IPS DF 4.7 (cell line): ENCODE results near the gene ADCY7.

ENCODE experiments used
- DNase-seq: peaks from one replicate; pipeline ENCODE4 v3.0.0-alpha.2; 2013; ENCODE audit warnings: low spot score; ENCODE audit errors: extremely low read depth

ADCY7 gene

DNA sequence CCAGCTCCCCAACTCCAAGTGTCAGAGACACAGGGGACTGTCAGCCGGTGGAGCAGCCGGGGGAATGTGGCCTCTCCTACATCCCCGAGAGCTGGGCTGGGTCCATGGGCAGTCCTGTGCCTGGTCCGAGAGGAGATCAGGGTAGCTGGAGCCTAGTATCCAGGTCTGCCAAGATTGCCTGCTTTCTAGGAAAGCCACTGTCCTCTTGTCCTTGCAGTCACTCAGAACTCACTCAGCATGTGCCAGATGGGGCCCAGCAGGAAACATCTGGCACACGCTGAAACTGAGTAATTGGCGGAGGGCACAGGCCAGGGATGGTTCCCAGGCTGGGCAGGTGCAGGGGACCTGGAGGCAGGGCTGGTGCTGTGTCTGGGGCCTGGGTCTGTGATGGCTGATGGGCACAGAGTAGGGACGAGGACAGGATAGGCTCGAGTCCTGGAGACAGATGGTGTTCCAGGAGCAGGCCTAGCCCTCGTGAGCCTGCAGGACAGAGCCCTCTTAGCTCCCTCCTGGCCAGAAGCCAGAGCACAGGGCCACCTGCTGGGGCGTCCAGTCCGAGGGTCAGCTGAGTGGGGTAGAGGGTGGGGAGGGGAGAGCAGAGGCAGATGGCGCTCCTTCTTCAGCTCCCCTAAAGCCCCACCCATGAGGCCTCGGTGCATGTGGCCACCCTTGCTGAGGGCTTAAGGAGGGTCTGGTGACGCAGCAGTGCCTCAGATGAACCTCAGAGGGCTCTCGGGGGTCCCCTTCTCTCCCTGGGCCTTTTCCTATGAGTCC, 31.1 kb downstream of the ADCY7 start:
- no peak for DNase-seq

DNA sequence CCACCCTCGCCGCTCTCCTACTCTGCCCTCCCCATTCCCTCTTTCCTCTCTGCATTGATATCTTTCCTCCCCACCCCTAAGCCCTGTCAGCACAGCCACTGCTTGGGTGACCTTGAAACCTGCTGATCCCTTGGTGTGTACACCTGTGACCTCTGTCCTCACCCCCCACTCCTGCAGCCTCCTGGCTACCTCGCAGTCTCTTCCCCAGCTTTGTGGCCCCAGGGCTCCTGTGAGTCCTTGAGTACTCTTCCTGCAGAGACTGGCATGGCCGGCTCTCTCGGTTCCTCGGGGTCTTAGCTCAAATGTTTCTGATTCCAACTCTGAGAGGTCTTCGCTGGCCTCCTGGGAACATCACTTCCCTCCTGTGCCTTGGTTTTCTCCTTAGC, 31.7 kb downstream of the ADCY7 start:
- no peak for DNase-seq

DNA sequence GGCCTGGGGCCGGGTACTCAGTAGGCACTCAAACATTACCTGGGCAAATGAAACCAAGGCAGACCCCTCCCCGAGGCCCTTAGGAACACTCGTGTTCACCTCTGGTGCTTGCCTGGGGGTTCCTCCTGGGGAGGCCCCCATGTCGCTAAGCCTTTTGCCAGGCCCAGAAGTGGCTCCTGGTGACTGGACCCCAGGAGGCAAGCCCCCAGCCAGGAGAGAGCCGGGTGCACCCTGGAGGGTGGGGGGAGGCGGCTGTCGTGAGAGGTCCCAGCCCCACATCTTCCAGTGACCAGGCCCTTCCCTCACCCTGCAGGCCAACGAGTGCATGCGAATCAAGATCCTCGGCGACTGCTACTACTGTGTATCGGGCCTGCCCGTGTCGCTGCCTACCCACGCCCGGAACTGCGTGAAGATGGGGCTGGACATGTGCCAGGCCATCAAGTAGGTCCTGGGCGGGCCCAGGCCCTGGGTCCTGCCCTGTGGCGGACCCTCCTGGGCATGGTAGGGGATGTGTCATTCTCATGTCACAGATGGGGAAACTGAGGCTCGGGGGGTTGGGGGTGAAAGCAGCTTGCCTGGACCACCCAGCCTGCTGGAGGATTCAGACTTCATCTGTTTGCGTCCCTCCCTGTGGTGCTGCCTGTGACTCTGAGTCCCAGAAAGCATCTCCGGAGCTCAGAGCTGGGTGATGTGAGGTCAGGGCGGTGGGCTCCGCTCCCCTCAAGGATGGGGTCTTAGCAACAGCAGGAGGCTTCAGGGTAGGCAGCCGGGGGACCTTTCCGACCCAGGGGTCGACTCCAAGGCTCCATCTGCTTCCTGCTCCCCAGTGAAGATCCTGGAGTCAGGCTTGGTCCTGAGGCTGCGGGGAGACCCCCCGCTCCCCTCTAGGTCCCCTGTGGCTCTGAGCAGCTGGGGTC, 32.5 kb downstream of the ADCY7 start:
- DNase-seq = no peak

DNA sequence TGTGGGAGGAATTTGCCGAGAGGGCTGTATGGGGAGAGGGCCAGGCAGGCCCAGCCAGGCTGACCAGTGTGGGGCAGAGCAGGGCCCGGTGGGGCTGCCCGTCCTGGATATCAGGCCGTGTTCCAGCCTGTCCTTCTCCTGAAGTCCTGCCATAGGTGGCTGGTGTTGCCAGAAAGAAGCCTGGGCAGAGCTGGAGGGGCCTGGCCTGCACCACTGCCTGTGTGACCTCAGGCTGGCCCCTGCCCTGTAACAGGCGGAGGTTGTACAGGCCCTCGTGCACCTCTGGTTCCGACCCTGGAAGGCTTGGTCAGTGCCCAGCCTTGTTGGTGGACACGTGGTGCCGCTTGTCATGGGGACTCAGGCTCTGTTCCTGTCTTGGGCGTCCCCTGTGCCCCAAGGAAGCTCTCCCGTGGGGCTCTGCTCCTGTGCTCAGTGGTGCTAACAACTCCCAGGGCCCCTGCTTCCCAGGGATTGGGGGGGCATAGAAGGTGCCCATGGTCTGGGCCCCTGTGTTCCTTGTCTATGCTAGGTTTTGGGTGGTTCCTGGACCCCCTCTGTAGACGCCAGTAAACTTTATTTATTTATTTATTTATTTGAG, 33.3 kb downstream of the ADCY7 start:
- DNase-seq = no peak

GRCh38 chr16:50300942-50301625, 34.7 kb downstream of the ADCY7 start:
- DNase-seq = no peak

- no peak for DNase-seq
Measured at GRCh38 chr16:50301626-50302471, 35.5 kb downstream of the ADCY7 start.

GRCh38 chr16:50302472-50303005, 36.2 kb downstream of the ADCY7 start:
- no peak for DNase-seq

DNA sequence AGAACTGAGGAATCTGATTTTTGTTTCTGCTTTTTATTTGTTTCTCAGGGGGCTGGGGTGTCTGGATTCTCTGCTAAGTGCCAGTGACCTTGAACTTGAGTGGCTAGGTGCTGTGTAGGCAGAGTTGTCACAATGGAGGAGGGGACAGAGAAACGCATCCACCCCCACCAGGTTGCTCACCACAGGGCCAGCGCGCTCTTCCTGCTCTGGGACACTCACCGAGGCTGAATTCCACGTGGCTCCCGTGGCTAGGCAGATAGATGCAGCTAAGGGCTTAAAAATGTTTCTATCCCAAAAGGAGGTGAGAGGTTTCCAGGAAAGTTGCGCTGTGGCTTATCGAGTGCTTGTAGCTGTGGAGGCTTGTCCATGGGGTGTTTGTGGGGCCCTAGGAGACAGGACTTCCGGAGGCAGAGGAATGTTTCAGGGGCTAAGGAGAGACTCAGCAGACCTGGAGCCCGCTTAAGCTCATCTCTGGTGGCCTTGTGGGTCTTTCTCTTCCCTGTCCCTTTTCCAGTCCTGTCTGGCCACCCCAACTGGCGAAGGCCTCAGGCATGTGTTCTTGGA, 36.8 kb downstream of the ADCY7 start:
- no peak for DNase-seq

- no peak for DNase-seq
Measured at GRCh38 chr16:50303605-50304466, 37.5 kb downstream of the ADCY7 start.

- no peak for DNase-seq
Measured at GRCh38 chr16:50304467-50305440, 38.4 kb downstream of the ADCY7 start.

DNA sequence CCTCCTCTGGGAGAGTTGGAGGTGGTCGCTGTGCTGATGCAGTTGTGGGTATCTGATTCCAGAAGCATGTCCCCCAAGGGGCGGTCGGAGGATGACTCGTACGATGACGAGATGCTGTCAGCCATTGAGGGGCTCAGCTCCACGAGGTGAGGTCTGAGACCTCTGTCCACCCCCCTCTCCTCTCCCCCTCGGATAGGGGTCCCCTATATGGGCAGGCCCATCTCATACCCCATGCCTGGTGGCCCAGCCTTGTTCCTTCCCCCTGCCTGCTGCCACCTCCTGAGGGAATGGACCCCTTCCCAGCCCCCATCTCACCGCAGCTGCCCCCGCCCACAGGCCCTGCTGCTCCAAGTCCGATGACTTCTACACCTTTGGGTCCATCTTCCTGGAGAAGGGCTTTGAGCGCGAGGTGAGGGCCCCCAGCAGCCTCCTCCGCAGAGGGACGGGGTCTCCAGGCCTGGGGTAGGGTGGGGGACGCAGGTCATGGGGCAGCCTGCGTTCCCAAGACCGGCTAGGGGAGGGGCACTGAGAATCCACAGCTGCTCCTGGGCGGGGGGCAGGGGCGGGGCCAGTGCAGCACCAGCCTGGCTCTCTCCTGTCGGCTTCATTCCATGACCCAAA, 39.2 kb downstream of the ADCY7 start:
- no peak for DNase-seq

DNA sequence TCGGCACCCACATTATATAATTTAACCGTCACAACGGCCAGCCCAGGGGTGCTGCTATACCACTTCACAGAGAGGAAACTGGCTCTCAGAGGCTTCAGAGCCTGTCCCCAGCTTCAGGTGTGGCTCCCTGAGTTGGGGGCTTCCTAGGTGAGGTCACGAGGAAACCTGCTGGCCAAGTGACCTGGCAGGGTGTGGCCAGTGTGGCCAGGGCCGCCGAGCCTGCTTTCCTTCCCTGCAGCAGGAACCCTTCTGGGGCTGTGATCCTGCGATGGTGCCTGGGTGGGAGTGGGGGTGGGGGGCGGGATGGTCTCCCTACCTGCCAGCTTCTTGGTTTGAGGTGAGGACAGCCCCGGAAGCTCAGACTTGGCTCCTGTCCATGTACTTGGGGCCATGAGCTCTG, 39.9 kb downstream of the ADCY7 start:
- DNase-seq = no peak

- no peak for DNase-seq
Measured at GRCh38 chr16:50308237-50308965, 42.0 kb downstream of the ADCY7 start.

DNA sequence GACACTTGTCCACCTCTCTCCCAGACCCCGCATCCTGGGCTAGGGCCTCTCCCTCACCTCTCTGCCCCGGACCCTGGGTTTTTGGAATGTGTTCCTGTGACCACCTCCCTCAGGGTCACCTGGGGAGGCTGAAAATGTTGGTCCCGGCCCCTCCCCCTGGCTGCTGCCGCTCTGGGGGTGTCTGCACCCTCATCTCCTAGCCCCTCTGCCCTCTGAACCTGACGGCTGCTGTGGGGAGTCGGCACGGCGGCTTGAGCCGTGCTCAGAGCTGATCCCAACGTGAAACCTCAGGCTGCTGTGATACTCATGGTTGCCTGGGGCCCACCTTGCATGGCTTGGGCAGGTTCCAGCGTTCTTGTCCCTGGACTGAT, 42.8 kb downstream of the ADCY7 start:
- no peak for DNase-seq

DNA sequence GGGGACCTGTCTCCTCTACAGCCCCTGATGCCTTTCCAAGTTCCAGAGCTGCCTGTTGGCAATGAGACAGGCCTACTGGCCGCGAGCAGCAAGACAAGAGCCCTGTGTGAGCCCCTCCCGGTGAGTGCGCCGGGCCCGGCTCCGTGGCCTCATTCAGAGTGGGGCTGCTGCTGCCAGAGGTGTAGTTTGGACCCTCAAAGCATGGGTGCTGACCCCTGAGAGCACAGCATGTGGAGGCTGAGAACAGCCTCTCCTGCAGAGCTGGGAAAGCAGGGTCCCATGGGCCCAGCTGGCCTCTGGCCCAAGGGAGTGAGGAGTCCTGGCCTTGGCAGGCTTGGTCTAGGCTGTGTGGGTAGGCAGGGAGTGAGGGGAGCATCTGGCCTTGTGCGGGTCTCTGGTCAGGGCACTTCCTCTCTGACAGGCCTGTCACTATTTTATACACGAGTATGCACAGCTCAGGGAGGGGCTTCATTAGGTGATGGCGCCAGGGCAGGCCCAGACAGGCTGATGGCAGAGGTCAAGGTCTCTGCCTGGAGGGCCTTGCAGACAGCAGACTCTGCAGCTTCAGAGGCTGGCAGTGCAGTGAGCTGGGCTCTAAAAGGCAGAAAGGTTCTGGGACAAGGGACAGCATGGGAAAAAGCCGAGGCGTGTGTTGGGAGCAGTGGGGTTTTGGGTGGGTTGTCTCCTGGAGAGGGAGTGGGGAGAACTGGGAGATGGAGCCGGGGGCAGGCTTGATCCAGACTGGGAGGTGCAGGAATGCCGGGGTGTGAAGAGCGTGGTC, 43.4 kb downstream of the ADCY7 start:
- no peak for DNase-seq
